NCI-H2171 (cell line): ENCODE measurements around the gene ANO9.

Source experiments
- DNase-seq: peaks from one replicate; lab custom pipeline; 2025; lab: John Stamatoyannopoulos, UW

The ANO9 gene

DNA sequence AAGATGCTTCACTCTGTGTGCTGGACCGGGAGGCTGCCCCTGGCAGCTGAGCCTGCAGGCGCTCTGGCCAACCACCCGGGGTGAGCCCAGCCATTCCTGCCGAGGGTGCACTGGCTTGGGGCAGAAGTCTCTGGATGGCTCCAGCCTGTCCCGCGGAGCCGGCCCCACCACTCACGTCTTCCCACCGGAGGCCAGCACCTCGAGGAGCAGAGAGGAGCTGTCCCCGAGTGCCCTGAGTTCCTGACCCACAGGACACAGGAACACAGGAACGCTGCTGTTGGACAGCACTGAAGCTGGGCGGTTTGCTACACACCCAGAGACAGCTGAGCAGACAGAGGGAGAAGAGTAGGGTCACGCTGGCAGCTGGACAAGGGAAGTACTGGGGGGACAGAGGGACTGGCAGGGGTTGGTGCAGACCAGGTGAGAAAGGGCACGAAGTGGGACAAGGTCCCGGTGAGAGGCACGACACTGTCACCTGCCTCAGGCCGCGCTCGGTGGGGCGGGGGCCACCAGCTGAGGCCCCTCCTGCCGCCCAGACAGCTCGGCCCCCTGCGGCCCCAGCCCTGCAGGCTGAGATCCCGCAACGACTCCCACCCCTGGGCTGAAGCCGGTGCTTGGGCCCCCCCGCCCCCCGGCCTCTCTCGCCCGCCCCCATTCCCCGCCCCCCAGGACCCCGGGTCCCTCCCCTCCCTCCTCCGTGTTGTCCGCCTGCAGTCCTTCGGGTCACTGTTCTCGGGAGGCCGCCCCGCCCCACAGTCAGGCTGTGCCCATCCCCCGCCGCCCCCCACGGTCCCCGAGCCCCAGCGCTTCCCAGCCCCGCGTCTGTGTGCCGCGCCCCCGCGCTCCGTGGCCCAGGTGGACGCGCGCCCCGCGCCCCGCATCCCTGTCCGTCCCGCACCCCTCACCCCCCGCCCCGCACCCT is 73.1 kb downstream of the ANO9 start:
- DNase-seq, result no peak

DNA sequence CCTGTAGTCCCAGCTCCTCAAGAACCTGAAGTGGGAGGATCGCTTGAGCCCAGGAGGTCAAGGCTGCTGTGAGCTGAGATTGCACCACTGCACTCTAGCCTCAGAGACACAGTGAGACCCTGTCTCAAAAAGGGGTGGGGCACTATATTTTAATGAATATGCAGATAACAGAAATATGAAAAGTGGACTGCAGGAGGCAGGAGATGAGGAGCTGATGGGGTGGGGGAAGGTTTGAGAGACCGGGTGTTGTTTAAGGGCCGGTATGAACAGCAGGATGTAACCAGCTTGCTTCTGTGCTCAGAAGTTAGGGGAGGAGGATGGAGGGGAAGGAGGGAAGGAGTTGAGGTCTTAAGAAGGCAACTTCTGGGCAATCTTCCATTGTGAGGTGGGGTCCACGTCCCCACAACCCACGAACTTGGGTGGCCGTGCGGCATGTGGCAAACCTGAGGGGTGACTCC is 73.8 kb downstream of the ANO9 start:
- no peak for DNase-seq
